HG02870 (cell line): ENCODE measurements around the gene NDEL1.

Experiments
- ATAC-seq: cut with Tn5 transposase; IDR thresholded peaks from one replicate; pipeline ENCODE4 v1.9.1; 2021; ENCODE audit warnings: mild to moderate bottlenecking, moderate library complexity; ENCODE audit not compliant: unreplicated experiment

The NDEL1 gene

DNA sequence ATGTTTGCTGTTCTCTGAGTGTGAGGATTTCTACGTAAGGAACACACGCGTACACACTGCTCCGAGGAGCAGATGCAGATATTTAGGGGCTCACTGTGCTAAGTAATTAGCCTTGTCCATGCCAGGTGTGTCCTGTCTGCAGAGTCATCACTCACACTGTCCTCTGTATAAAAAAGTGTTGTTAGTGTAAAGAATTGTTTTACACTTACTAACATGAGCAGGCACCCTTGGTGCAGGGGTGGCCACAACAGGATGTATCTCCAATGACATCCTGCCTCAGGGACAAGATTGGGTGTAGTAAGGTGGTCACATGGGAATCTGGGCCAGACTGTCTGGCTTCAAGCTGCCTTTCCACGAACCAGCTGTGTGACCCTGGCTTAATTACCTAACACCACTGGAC lies 63.9 kb downstream of the NDEL1 start:
- no peak for ATAC-seq

DNA sequence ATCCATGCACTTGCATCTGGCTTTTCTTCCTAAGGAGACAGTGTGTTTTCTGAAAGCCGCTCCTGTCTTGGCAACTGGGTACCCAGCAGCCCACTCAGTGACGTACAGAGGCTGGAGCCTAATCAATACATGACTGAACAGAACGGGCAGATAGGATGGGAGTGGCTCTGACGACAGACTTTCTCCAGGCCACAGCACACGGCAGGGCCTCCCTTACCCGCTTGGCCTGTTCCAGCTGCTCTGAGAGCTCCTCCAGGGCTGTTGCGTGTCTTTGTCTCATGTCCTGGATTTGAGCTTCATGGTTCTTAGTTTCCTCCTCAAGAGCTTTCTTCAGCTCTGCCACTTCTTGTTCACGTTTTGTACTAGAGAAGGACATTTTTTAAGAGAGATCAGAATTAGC lies 64.9 kb downstream of the NDEL1 start:
- ATAC-seq, result no peak

DNA sequence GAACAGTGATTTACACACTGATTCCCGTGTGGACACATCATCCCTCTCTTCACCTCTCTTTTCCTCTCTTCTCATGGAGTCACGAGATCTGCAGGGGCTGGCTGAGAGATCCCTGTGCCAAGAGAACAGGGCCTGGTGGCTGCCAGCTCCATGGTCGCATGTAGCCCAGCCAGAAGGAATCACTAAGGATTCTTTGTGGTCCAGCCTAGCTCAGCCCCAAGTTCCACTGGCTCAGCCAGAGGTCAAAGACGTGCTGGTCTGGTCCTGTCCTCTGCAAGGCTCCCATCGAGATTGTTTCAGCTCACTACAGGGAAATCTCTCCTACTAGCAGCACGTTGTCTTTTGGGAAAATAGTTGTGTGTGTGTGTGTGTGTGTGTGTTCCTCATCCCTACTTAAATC lies 66.4 kb downstream of the NDEL1 start:
- no peak for ATAC-seq

DNA sequence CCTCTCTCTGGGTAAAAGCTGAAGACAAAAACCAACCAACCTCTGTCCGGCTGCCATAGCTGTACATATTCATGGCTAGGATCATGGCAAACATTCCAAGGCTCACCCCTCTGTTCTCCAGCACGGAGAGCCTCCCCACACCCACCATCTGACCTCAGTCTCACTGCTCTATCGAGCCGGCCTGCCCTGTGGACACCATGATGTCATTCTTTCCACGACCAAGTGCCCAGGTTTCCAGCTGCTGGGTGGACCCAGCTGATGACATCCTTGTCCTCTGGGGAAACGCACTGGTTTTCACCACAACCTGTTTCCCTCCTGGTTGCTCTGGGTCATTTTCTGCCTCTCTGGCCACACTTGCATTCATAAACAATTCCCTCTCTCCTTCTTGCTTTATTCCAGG lies 67.7 kb downstream of the NDEL1 start:
- no peak for ATAC-seq

DNA sequence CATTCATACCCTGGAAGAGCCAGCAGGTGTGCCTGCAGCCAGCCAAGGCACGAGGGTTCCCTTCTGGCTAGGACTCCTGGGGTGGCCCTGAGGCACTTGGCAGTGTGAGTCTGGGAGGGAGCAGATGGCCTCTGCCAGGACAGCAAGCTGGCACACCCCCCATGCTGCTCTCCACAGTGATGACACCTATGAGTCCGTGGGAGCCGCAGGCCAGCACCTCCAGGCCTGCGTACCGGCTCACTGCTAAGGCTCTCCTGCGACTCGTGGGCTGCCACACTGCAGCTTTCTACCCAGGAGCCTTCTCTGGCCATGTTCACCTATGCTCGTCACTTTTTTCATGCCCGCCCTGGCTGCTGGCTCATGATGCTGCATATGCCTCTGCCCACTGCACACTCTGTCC lies 68.1 kb downstream of the NDEL1 start:
- no peak for ATAC-seq

DNA sequence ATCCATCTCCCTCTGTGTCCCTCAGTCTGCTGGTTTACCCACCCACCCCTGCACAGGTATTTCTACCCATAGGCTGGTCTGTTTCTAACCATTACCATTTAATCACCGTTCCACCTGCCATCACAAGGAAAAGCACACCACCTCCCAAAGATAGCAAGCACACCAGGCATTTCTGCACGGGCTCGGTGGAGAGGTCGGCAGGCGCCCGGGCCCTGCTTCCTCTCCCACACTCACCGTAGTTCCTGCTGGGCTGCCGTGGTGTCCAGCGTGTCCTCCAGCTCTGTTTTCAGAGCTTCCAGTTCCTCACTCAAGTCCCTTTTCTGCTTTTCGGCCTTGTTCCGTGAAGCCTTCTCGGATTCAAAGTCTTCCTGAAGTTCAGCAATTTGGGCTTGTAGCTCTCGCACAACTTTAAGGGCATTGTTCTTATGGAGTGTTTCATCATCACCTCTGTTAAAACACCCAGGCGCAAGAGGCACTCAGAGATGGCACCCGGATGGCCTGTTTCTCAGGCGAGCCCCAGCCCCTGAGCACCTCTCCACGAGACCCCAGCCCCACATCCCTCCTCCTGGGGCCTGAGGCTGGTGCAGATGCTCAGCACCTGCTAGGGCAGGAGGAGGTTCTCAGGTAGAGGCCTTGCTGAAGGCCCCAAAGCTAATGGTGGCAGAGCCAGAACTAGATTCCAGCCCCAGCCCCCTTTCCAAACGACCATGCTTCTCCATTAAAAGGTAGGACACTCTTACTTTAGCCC lies 69.0 kb downstream of the NDEL1 start:
- ATAC-seq, result no peak

DNA sequence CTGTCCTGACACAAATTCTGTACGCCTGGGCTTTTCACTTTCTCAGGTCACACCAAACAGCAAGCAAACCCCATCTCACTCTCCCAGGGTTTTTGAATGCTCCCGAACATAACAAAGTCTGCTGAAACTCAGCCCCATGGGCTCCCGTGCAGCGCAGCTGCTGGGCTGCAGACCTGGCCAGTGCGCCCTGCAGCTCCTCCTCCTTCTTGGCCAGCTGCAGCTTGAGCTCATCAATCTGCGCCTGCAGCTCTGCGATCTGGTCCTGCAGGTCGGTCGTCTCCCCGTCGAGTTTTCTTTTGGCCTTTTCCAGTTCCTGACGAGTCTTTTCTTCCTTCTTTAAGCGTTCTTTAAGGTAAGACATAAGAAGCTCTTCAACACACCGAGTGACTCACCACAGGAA lies 70.5 kb downstream of the NDEL1 start:
- no peak for ATAC-seq

DNA sequence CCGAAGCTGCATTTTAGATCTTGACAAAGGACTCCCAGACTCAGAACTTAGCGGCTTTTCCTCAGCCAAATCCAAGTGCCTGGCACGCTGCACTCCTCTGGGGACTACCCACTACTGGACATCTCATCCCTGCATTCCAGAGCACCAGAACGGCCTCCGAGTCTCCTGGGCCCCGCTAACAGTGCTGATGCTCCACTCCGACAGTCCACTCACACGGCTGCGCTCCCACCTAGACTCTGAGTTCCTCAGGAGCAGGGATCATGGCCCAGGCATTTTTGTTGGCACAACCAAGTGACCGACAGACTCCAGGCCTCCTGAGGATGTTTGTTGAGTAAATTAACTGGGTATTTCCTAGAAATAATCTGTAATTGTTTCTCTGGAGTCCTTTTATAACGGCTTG lies 79.1 kb downstream of the NDEL1 start:
- ATAC-seq, result no peak
